SIG-M5 treated with dmso at 0.1 percent for 504 hours (cell line): ENCODE data around the gene APLF.
"Not testable (repeated sequence)": the region's sequence is repeated elsewhere in the genome, so short reads cannot be mapped to it uniquely, and the experiment has no call there.

Experiments
- DNase-seq: peaks from one replicate; lab custom pipeline; 2025; ENCODE audit not compliant: unreplicated experiment; lab: John Stamatoyannopoulos, UW

APLF gene

GRCh38 chr2:68475110-68475509, 7.7 kb downstream of the APLF start:
- no peak for DNase-seq

- no peak for DNase-seq
These were observed 8.2 kb downstream of the APLF start for GRCh38 chr2:68475576-68475975.

- no peak for DNase-seq
These were observed 9.1 kb downstream of the APLF start for GRCh38 chr2:68476454-68476853.

GRCh38 chr2:68478688-68479087, 11.3 kb downstream of the APLF start:
- DNase-seq = no peak

GRCh38 chr2:68482296-68482820, 15.0 kb downstream of the APLF start:
- DNase-seq = no peak

GRCh38 chr2:68483011-68483410, 15.6 kb downstream of the APLF start:
- DNase-seq = no peak

- DNase-seq = peak; percentile 19
These were observed 20.5 kb downstream of the APLF start for GRCh38 chr2:68487773-68488355.

- DNase-seq = not testable (repeated sequence)
These were observed 21.2 kb downstream of the APLF start for GRCh38 chr2:68488605-68489004.

- no peak for DNase-seq
These were observed 21.9 kb downstream of the APLF start for GRCh38 chr2:68489282-68489681.

- DNase-seq = no peak
These were observed 24.2 kb downstream of the APLF start for GRCh38 chr2:68491582-68491981.

- no peak for DNase-seq
These were observed 31.7 kb downstream of the APLF start for GRCh38 chr2:68499133-68499532.

- DNase-seq = no peak
These were observed 33.3 kb downstream of the APLF start for GRCh38 chr2:68500649-68501048.

GRCh38 chr2:68501768-68502167, 34.4 kb downstream of the APLF start:
- no peak for DNase-seq

GRCh38 chr2:68505603-68506159, 38.3 kb downstream of the APLF start:
- no peak for DNase-seq

- DNase-seq = no peak
These were observed 38.8 kb downstream of the APLF start for GRCh38 chr2:68506170-68506569.

- no peak for DNase-seq
These were observed 44.9 kb downstream of the APLF start for GRCh38 chr2:68512326-68512725.

GRCh38 chr2:68512966-68513365, 45.6 kb downstream of the APLF start:
- DNase-seq = no peak

- DNase-seq = no peak
These were observed 47.0 kb downstream of the APLF start for GRCh38 chr2:68514316-68514929.

GRCh38 chr2:68516051-68516955, 48.9 kb downstream of the APLF start:
- no peak for DNase-seq

GRCh38 chr2:68519236-68519635, 51.9 kb downstream of the APLF start:
- peak; percentile 26 for DNase-seq

- DNase-seq = no peak
These were observed 53.7 kb downstream of the APLF start for GRCh38 chr2:68521037-68521436.
